ENCODE results near the gene MOB2.

Gene MOB2

DNA sequence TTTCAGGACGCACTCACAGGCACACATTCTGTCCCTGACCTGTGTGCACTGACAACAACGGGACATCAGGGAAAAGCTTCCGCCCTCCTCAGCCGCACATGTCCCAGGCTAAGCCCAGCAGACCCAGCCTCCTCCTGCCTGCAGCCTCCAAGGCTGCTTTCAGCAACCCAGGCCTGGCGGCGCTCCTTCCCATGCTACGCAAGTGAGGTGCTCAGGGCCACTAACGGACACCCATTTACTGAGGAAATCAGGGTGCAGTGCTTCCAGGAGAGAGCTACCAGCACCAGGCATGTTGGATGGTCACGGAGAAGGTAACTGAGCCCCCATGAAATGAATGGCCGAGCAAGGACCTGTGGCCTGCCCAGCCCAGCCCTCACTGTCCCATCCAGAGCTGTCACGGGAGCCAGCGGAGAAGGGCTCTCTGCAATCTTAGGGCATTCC, 6.9 kb downstream of the MOB2 start:
- Histone ChIP-seq H3K79me2 (ENCODE audit: insufficient read depth, low read length) (no peaks in the 10 kb centered on the region), H3K4me2 (ENCODE audit: low read depth, low read length, poor library complexity, severe bottlenecking) (no peak overlapping the region), H3K36me3 (ENCODE audit: low read length) (no peaks in the 10 kb centered on the region), H3K4me3 (ENCODE audit: insufficient read depth, low read length, poor library complexity, severe bottlenecking) (no peak overlapping the region), H2AFZ (ENCODE audit: low read depth, low read length, severe bottlenecking) (no peak overlapping the region), H4K20me1 (ENCODE audit: low read depth, low read length) (no peaks in the 10 kb centered on the region), H3K9me2 (replicated peaks; ENCODE audit: insufficient read depth, low read length) (no peaks in the 10 kb centered on the region), H3K9ac (ENCODE audit: low read length) (no peak overlapping the region), H3K27me3 (ENCODE audit: low read length) (no peaks in the 10 kb centered on the region), H3F3A (ENCODE audit: insufficient read depth) (no peaks in the 10 kb centered on the region), H3K9me3 (ENCODE audit: insufficient read depth, low read length) (no peaks in the 10 kb centered on the region), H3K27ac (ENCODE audit: low read depth, low read length) (no peak overlapping the region)
- TF ChIP-seq CTCF (IDR thresholded peaks at IDR 0.05; ENCODE audit: insufficient read depth, low read length, poor library complexity, severe bottlenecking) (no peak), EZH2phosphoT487 (conservative IDR thresholded peaks at IDR 0.05; ENCODE audit: low read length) (no peak)

DNA sequence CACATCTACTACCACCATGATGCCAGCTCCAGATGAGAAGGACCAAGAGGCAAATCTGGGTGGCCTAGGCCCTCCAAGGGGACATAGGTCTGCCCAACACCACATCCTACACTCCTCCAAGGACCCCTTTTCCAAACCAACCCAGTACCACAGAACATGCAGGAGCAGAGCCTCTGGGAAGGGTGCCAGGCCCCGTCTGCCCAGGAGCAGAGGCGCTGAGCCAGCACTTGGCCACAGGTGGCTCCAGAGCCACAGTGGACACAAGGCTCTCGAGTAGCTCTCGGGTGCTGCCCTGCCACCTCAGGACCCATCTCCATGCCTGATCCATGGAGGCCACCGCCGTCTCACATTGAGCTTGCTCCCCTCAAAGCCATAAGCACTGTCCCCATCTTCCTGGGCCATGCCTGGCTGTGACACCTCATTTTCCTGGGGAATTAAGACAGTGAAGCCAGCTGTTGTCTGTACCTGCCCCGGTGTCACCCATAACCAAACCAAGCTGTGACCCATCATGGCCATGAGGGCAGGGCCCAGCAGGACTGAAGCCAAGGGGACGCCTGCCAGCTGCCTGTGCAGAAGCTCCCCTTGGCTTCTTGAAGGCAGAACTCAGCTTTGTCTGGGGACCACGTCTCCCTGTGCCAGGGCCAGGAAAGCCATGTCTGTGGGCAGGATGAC, 7.4 kb downstream of the MOB2 start:
- H3K27ac ChIP-seq (ENCODE audit: low read depth, low read length): no peak overlapping the region
- no peak overlapping the region for H3K4me2 ChIP-seq (ENCODE audit: low read depth, low read length, poor library complexity, severe bottlenecking)
- H2AFZ ChIP-seq (ENCODE audit: low read depth, low read length, severe bottlenecking): no peak overlapping the region
- H3K27me3 ChIP-seq (ENCODE audit: low read length): no peaks in the 10 kb centered on the region
- no peaks in the 10 kb centered on the region for H3F3A ChIP-seq (ENCODE audit: insufficient read depth)
- no peak overlapping the region for H3K4me3 ChIP-seq (ENCODE audit: insufficient read depth, low read length, poor library complexity, severe bottlenecking)
- no peak overlapping the region for H3K9ac ChIP-seq (ENCODE audit: low read length)
- H4K20me1 ChIP-seq (ENCODE audit: low read depth, low read length): no peaks in the 10 kb centered on the region
- no peaks in the 10 kb centered on the region for H3K9me3 ChIP-seq (ENCODE audit: insufficient read depth, low read length)
- no peaks in the 10 kb centered on the region for H3K79me2 ChIP-seq (ENCODE audit: insufficient read depth, low read length)
- TF ChIP-seq CTCF (IDR thresholded peaks at IDR 0.05; ENCODE audit: insufficient read depth, low read length, poor library complexity, severe bottlenecking) (no peak), EZH2phosphoT487 (conservative IDR thresholded peaks at IDR 0.05; ENCODE audit: low read length) (no peak)
- H3K9me2 ChIP-seq (replicated peaks; ENCODE audit: insufficient read depth, low read length): no peaks in the 10 kb centered on the region
- H3K36me3 ChIP-seq (ENCODE audit: low read length): no peaks in the 10 kb centered on the region

DNA sequence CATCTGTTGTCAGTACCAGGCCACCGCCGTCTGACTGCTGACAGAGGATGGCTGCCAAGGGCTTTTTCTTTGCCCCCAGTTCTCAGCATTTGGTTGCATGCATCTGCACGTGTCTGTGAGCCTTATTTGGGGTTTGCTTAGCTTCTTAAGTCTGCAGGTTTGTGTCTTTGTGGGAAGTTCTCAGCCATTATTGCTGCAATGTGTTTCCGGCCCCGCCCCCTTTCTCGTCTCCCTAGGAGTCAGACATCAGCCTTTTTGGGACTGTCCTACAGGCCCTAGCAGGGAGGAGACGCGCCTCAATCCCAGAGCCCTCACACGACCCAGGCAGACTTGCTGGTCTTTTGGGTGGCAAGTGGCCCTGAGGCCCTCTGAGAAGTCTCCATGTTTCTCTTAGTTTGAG, 8.0 kb downstream of the MOB2 start:
- H4K20me1 ChIP-seq (ENCODE audit: low read depth, low read length): no peaks in the 10 kb centered on the region
- H3K4me3 ChIP-seq (ENCODE audit: insufficient read depth, low read length, poor library complexity, severe bottlenecking): no peak overlapping the region
- H3K9me2 ChIP-seq (replicated peaks; ENCODE audit: insufficient read depth, low read length): no peaks in the 10 kb centered on the region
- H3K9me3 ChIP-seq (ENCODE audit: insufficient read depth, low read length): no peaks in the 10 kb centered on the region
- no peaks in the 10 kb centered on the region for H3K36me3 ChIP-seq (ENCODE audit: low read length)
- no peak overlapping the region for H3K9ac ChIP-seq (ENCODE audit: low read length)
- no peaks in the 10 kb centered on the region for H3K27me3 ChIP-seq (ENCODE audit: low read length)
- no peak overlapping the region for H2AFZ ChIP-seq (ENCODE audit: low read depth, low read length, severe bottlenecking)
- no peaks in the 10 kb centered on the region for H3K79me2 ChIP-seq (ENCODE audit: insufficient read depth, low read length)
- TF ChIP-seq CTCF (IDR thresholded peaks at IDR 0.05; ENCODE audit: insufficient read depth, low read length, poor library complexity, severe bottlenecking) (no peak), EZH2phosphoT487 (conservative IDR thresholded peaks at IDR 0.05; ENCODE audit: low read length) (no peak)
- no peaks in the 10 kb centered on the region for H3F3A ChIP-seq (ENCODE audit: insufficient read depth)
- no peak overlapping the region for H3K4me2 ChIP-seq (ENCODE audit: low read depth, low read length, poor library complexity, severe bottlenecking)
- no peak overlapping the region for H3K27ac ChIP-seq (ENCODE audit: low read depth, low read length)
